Esophagus squamous epithelium (tissue), 4 donors: ENCODE data around the gene GGT7.

Experiments used
- POLR2A ChIP-seq, 4 donors: fragments of 450-650 bp; IDR thresholded peaks; one replicate each; pipeline ENCODE4 v1.6.1; 2017; ENCODE audit warnings: antibody characterized with exemption in 4 of 4, mild to moderate bottlenecking in 4 of 4, moderate library complexity in 3 of 4
- TF ChIP-seq, protein P1 (sequence below), 6 experiments: fragments of 450-650 bp in 4 of 6; fragments of 200-600 bp in 2 of 6; sonication (generic) in 2 of 6; IDR thresholded peaks; one replicate each; pipeline ENCODE4 v1.5.1; 2016 to 2019; ENCODE audit warnings: antibody characterized with exemption in 6 of 6, mild to moderate bottlenecking in 4 of 6, moderate library complexity in 4 of 6

DNA sequence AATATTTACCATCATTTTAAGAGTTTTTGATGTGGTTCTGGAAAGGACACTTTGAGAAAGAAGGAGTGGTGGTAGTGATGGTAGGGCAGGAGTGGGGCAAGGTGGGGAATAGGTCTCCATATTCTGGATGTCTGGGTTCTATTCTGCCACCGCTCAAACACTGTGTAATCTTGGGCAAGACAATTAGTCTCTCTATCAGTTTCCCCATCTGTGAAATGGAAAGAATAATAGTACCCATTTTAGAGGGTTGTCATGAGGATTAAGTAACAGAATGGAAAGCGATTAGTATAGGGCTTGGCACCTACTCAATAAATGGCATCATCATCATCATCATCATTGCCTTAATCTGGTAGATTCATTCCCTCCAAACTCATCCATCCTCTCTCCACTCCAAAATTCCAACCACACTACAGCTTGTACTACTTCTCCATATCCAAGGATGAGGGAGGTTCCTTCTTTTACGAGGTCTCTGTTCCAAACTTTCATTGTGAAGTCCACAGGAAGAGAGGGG lies 982 bp upstream of the GGT7 start:
- TF ChIP-seq, protein P1, sequence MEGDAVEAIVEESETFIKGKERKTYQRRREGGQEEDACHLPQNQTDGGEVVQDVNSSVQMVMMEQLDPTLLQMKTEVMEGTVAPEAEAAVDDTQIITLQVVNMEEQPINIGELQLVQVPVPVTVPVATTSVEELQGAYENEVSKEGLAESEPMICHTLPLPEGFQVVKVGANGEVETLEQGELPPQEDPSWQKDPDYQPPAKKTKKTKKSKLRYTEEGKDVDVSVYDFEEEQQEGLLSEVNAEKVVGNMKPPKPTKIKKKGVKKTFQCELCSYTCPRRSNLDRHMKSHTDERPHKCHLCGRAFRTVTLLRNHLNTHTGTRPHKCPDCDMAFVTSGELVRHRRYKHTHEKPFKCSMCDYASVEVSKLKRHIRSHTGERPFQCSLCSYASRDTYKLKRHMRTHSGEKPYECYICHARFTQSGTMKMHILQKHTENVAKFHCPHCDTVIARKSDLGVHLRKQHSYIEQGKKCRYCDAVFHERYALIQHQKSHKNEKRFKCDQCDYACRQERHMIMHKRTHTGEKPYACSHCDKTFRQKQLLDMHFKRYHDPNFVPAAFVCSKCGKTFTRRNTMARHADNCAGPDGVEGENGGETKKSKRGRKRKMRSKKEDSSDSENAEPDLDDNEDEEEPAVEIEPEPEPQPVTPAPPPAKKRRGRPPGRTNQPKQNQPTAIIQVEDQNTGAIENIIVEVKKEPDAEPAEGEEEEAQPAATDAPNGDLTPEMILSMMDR (IDR thresholded peaks at IDR 0.05), result no peak
- TF ChIP-seq POLR2A (IDR thresholded peaks at IDR 0.05), result no peak
